Panc1 (cell line): Measurements from ENCODE around the gene FMO1. TPM values are rescaled to one million over a fixed set of nuclear protein-coding genes. Genes with fewer than 3 reads are reported as not detected.

Source experiments
- ATAC-seq: fragments of 200-7000 bp; cut with Tn5 transposase; 2 replicates; pipeline ENCODE4 v1.9.1; 2020; ENCODE audit warnings: mild to moderate bottlenecking, moderate library complexity
- BruUV-seq: library from RNA; stranded (reverse); fragments of 400-500 nt; replicated peaks from 2 replicates; lab custom pipeline; 2021; lab: Mats Ljungman, UMichigan
- CTCF ChIA-PET: fragments of 300-600 bp; sonication (Branson Sonifier 250); formaldehyde crosslinking; loops from one replicate; lab custom pipeline; 2022; ENCODE audit warnings: antibody characterized with exemption; lab: Charles Lee
- POLR2A ChIA-PET: fragments of 300-600 bp; sonication (Branson Sonifier 250); formaldehyde crosslinking; loops from one replicate; lab custom pipeline; 2022; ENCODE audit warnings: antibody characterized with exemption; lab: Charles Lee
- DNase-seq: peaks from one replicate; pipeline ENCODE4 v3.0.0-alpha.2; 2010; ENCODE audit warnings: low read depth, low spot score
- H3K27ac ChIP-seq: 2 replicates; pipeline ENCODE4 v1.5.1; 2011; ENCODE audit warnings: mild to moderate bottlenecking, low read length, inconsistent platforms
- H3K27me3 ChIP-seq: fragments of 200-500 bp; sonication (Bioruptor generic); 2 replicates; pipeline ENCODE4 v1.6.0; 2014; ENCODE audit warnings: low read length, inconsistent platforms; ENCODE audit not compliant: control insufficient read depth, insufficient read depth
- H3K36me3 ChIP-seq: fragments of 200-500 bp; sonication (Bioruptor generic); 2 replicates; pipeline ENCODE4 v1.5.1; 2014; ENCODE audit warnings: inconsistent platforms, mild to moderate bottlenecking, low read length, moderate library complexity; ENCODE audit not compliant: control insufficient read depth, insufficient read depth
- H3K4me1 ChIP-seq: 2 replicates; pipeline ENCODE4 v1.5.1; 2011; ENCODE audit warnings: inconsistent platforms, mild to moderate bottlenecking, low read length, moderate library complexity; ENCODE audit not compliant: control insufficient read depth, insufficient read depth
- H3K4me3 ChIP-seq, 2 experiments: 2 replicates each; pipeline ENCODE4 v1.5.1; 2011 to 2012; ENCODE audit warnings: low read depth in 2 of 2, low read length in 2 of 2, mild to moderate bottlenecking in 2 of 2, inconsistent platforms in 1 of 2, moderate library complexity in 1 of 2
- H3K9me3 ChIP-seq: fragments of 200-500 bp; sonication (Bioruptor generic); 2 replicates; pipeline ENCODE4 v1.5.1; 2014; ENCODE audit warnings: low read depth, mild to moderate bottlenecking, inconsistent platforms, low read length, moderate library complexity; ENCODE audit not compliant: control insufficient read depth, insufficient read depth
- CTCF ChIP-seq: fragments of 450-650 bp; IDR thresholded peaks from 2 replicates; pipeline ENCODE4 v1.5.1; 2017; ENCODE audit warnings: mild to moderate bottlenecking
- POLR2AphosphoS5 ChIP-seq: IDR thresholded peaks from 2 replicates; pipeline ENCODE4 v1.6.1; 2012; ENCODE audit warnings: mild to moderate bottlenecking, low read depth, low read length, moderate library complexity
- REST ChIP-seq, 2 experiments: IDR thresholded peaks; 2 replicates each; pipeline ENCODE4 v1.6.1; 2011 to 2012; ENCODE audit warnings: low read depth in 2 of 2, control low read depth in 1 of 2, low read length in 1 of 2, mild to moderate bottlenecking in 1 of 2, moderate library complexity in 1 of 2; ENCODE audit not compliant: insufficient read depth in 1 of 2
- SIN3A ChIP-seq: IDR thresholded peaks from 2 replicates; pipeline ENCODE4 v1.6.1; 2012; ENCODE audit warnings: low read depth, mild to moderate bottlenecking, low read length, moderate library complexity, borderline replicate concordance; ENCODE audit not compliant: insufficient read depth
- TCF7L2 ChIP-seq: IDR thresholded peaks from 2 replicates; pipeline ENCODE4 v1.6.1; 2011; ENCODE audit warnings: mild to moderate bottlenecking, low read depth, low read length, inconsistent platforms
- in situ Hi-C: cut with HindIII; loops from 2 replicates; pipeline ENCODE4 v1.10.0; 2016; ENCODE audit warnings: low sequenced_read_pairs, low pct_unique_long_range_greater_than_20kb
- intact Hi-C: fragments of 100-400 bp; cut with micrococcal nuclease; formaldehyde crosslinking; loops from one replicate; pipeline ENCODE4 v1.10.0; 2022; ENCODE audit not compliant: unreplicated experiment
- total RNA-seq: library from RNA; stranded (reverse); gene quantifications from one replicate; pipeline ENCODE4 v1.2.1, GENCODE V29; 2021; ENCODE audit not compliant: unreplicated experiment

FMO1 gene
- total RNA-seq, 1 experiment from 2014 or later, result not detected

- in situ Hi-C loops (no loop called here), intact Hi-C loops (no loop called here)
- Histone ChIP-seq H3K9me3 (no peaks in the 10 kb centered on the region), H3K36me3 (no peaks in the 10 kb centered on the region), H3K4me1 (no peaks in the 10 kb centered on the region), H3K4me3 (no peak overlapping the region), H3K27ac (no peak overlapping the region), H3K27me3 (no peaks in the 10 kb centered on the region)
- no peak for ATAC-seq
- DNase-seq, result no peak
- ChIA-PET POLR2A (no interaction called here), CTCF (no interaction called here)
- TF ChIP-seq CTCF (no peak), SIN3A (no peak), POLR2AphosphoS5 (no peak), REST (IDR thresholded peaks at IDR 0.05; ENCODE audit: insufficient read depth in 1 of 2, low read depth in 2 of 2, low read length in 1 of 2) (no peak), TCF7L2 (no peak)
- BruUV-seq, result no TSS peak
These were observed 29.2 kb downstream of the FMO1 start for GRCh38 chr1:171277534-171277933.

- ATAC-seq (no peak), DNase-seq (no peak)
- no peaks in the 10 kb centered on the region for H3K36me3 ChIP-seq
- no peaks in the 10 kb centered on the region for H3K4me1 ChIP-seq
- H3K9me3 ChIP-seq, result no peaks in the 10 kb centered on the region
- TF ChIP-seq CTCF (no peak), TCF7L2 (no peak), REST (IDR thresholded peaks at IDR 0.05; ENCODE audit: insufficient read depth in 1 of 2, low read depth in 2 of 2, low read length in 1 of 2) (no peak), SIN3A (no peak), POLR2AphosphoS5 (no peak)
- POLR2A ChIA-PET, result no interaction called here
- no peak overlapping the region for H3K27ac ChIP-seq
- no peak overlapping the region for H3K4me3 ChIP-seq
- H3K27me3 ChIP-seq, result no peaks in the 10 kb centered on the region
- intact Hi-C loops (no loop called here), in situ Hi-C loops (no loop called here)
- CTCF ChIA-PET, result no interaction called here
- no TSS peak for BruUV-seq
These were observed 30.9 kb downstream of the FMO1 start for GRCh38 chr1:171279234-171279633.
